GM13976 (cell line): Measurements from ENCODE around the gene TRIM44.
A peak's percentile ranks its signal among the peaks of the same experiment; 100 is the strongest.

Experiments used
- DNase-seq: peaks from one replicate; pipeline ENCODE4 v3.0.0; 2012; ENCODE audit warnings: low spot score
- CTCF ChIP-seq: IDR thresholded peaks from 2 replicates; pipeline ENCODE4 v1.5.1; 2012; ENCODE audit warnings: borderline replicate concordance, mild to moderate bottlenecking; ENCODE audit not compliant: insufficient read depth; ENCODE audit errors: extremely low read depth, missing control alignments, control extremely low read depth
- in situ Hi-C: fragments of 300-500 bp; cut with MboI; formaldehyde crosslinking; loops from one replicate; pipeline ENCODE4 v1.12.0; 2022; ENCODE audit warnings: low sequenced_read_pairs, mixed read lengths, inconsistent platforms; ENCODE audit not compliant: unreplicated experiment

TRIM44 gene

DNA sequence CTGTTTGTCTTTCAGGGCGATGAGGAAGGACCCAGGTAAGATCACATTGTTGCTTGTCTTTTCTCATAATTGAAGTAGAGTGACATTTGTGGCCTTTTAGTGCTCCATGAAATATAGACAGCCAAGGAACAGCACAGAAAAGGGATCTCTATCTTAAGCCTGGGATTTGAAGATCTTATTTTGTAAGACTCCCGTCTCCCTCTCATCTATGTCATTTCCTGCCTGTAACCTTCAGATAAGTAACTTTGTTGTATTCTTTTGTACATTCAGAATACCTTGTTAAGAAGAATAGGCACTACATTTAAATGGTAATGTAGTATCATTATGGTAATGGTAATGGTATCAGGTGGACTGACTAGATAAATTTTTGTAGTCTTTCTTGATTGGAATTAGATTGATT lies 72.8 kb downstream of the TRIM44 start:
- TF ChIP-seq CTCF = no peak
- in situ Hi-C loops = no loop called here
- no peak for DNase-seq

DNA sequence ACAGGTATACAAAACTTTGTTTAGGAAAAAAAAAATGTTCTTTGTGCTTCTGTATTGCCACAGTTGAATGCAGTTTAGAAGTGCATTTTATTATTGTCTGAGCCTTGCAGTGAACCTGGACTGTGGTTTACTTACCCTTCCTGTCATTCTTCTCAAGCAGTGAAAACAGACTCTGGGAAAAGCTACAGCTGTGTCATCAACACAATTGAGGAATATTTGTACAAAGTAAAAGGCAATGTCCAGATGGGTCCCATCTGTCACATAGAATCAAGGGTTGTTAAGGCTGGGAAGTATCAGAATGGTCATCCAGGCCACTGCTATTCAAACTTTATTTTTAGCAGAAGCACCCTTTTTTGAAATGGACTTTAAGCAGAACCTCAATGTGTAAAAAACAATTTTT lies 73.3 kb downstream of the TRIM44 start:
- TF ChIP-seq CTCF = no peak
- no peak for DNase-seq
- in situ Hi-C loops = no loop called here

- DNase-seq = no peak
- in situ Hi-C loops = no loop called here
- TF ChIP-seq CTCF = no peak
Observed at GRCh38 chr11:35736952-35737351, 74.4 kb downstream of the TRIM44 start.

DNA sequence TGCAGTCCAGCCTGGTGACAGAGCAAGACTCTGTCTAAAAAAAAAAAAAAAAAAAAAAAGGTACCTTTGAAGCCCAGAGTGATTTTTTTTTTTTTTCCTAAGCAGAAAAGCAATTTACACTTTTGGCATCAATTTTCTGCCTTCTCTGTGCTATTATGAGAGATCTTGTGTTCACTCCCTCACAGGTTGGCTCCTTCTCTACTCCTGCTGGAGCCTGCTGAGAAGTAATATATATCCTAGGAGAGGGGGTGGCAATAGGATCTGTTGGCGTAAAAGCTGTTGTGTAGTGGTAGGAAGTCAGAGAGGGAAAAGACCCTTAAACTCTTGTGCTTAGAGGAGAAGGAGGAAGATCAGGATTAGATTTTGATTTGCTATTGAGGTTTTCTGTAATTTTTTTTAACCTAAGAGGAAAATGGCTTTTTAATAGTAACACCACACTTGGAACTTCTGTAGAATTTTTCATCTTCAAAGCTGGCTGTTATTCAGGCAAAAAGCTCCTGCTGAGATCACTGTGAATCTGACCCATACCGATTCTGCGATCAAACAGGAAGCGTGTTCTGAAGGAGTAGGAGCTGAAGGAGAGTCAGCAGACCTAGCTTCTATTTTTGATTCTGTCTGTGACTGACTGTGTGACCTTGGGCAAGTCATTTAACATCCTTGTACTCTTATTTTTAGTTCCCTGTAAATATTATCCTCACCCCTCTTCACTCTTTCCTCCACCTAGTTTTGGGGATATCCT lies 77.7 kb downstream of the TRIM44 start:
- DNase-seq = no peak
- TF ChIP-seq CTCF = no peak
- in situ Hi-C loops = no loop called here

DNA sequence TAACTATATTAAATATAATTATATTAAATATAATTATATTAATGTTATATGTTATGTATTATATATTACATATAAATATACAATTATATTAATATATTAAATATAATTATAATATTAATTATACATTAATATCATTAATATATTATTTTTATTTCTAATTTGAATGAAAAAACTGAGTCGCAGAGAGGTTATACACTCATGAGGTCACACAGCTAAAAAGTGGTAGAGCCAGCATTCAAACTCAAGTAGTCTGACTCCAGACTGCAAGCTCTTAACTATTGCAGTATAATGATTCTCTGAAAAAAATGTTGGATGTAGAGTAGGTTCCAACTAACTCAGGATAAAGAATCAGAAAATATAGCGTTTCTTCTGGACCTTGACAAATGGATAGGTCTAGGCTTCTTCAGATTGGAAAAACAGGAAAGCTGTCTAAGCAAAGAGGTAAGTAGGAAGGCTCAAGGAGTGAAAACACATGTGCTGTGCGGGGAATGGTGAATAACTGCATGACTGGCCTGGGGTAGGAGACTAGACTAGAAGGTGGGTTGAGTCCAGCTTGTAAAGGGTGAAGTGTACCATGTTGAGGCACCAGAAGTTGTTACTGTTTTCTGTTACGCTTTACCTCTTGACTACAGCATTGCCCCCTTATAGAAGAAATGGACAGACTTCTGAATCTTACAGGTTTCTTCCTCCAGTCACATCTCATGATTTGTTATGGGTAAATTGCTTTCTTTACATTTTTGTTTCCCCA lies 80.3 kb downstream of the TRIM44 start:
- no peak for TF ChIP-seq CTCF
- no peak for DNase-seq
- in situ Hi-C loops = no loop called here

DNA sequence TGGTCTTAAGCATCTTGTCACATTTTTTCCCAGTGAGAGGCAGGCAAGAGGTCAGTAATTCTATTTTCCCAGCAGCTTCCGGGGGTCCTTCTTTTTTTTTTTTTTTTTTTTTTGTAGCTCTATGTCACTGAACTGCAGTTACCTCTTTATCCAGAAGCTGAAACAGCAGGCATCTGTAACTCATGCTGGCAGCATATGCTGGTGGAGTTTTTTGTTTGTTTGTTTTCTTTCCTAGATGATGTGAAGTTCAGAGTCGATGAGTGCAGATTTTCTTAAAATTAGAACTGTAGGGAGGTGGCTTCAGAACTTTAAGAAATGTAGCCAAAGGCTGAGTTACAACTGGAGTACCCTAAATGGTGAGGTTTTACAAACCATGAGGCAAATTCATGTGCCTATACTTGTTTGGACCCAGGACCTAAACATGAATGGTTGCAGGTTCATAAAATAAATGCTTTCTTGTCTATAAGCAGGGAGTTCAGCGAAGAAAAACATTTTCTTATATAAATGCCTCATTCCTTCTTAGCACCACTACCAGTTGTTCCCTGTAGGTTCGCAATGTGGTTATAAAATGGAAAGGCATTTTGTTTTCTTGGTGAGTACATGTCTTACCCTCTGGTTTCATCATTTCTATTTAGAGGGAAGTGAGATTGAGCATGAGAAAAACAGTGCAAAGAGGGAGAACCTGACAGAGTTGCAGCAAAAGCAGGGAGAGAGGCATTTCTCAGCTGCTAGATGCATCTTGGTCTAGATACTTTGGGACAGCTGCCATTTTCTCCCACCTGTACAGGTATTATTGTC lies 84.0 kb downstream of the TRIM44 start:
- TF ChIP-seq CTCF = no peak
- in situ Hi-C loops = no loop called here
- peak; percentile 13 for DNase-seq
